Ectodermal cell (in vitro differentiated cells): ENCODE measurements around the gene CFAP91.
"Not testable (repeated sequence)": the region's sequence is repeated elsewhere in the genome, so short reads cannot be mapped to it uniquely, and the experiment has no call there.

Source experiments
- H3K27ac ChIP-seq: 2 replicates; pipeline ENCODE4 v1.7.0; 2013; ENCODE audit warnings: mild to moderate bottlenecking, low read depth, low read length; ENCODE audit not compliant: insufficient read depth, poor library complexity, severe bottlenecking
- H3K27me3 ChIP-seq: 2 replicates; pipeline ENCODE4 v1.7.0; 2013; ENCODE audit warnings: mild to moderate bottlenecking, low read length; ENCODE audit not compliant: insufficient read depth, control insufficient read depth, poor library complexity, severe bottlenecking
- H3K36me3 ChIP-seq: one replicate; pipeline ENCODE4 v1.7.0; 2013; ENCODE audit warnings: low read length; ENCODE audit not compliant: control insufficient read depth, insufficient read depth
- H3K4me1 ChIP-seq: one replicate; pipeline ENCODE4 v1.7.0; 2013; ENCODE audit warnings: low read length; ENCODE audit not compliant: control insufficient read depth, insufficient read depth
- H3K4me3 ChIP-seq: 2 replicates; pipeline ENCODE4 v1.7.0; 2013; ENCODE audit warnings: low read depth, low read length, control low read depth; ENCODE audit not compliant: insufficient read depth
- H3K9me3 ChIP-seq: 2 replicates; pipeline ENCODE4 v1.7.0; 2013; ENCODE audit warnings: mild to moderate bottlenecking, low read length, moderate library complexity; ENCODE audit not compliant: control insufficient read depth
- WGBS, 2 experiments: methylation state at CpG; one replicate each; pipeline ENCODE4 v1.1.7; 2013; ENCODE audit warnings: missing lambda C conversion rate in 2 of 2; 5-methylcytosine and 5-hydroxymethylcytosine counted together

The CFAP91 gene

GRCh38 chr3:119677641-119677934 is 25.2 kb upstream of the CFAP91 start:
- Histone ChIP-seq H3K27me3 (no peaks in the 10 kb centered on the region), H3K27ac (no peak overlapping the region), H3K4me1 (peaks cover 6% of the 10 kb centered on the region), H3K4me3 (peak overlapping the region; percentile 69), H3K9me3 (peaks cover 2% of the 10 kb centered on the region), H3K36me3 (peaks cover 12% of the 10 kb centered on the region)
- 19 to 23% methylated on average over 6 of the region's 6 CpGs for WGBS, 2 experiments

DNA sequence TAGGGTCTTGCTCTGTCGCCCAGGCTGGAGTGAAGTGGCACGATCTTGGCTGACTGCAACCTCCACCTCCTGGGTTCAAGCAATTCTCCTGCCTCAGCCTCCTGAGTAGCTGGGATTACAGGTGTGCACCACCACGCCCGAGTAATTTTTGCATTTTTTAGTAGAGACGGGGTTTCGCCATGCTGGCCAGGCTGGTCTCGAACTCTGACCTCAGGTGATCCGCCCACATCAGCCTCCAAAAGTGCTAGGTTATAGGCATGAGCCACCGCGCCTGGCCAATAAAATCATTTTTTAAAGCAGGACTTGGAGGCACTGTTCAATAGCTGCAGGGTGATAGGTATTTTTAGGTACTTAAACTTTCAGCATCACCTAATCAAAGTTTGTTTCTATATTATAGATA is 24.6 kb upstream of the CFAP91 start:
- H3K27me3 ChIP-seq, H3K27ac ChIP-seq, H3K9me3 ChIP-seq, H3K4me3 ChIP-seq, H3K4me1 ChIP-seq: not testable (repeated sequence)
- H3K36me3 ChIP-seq, result peaks cover 10% of the 10 kb centered on the region
- 94 to 96% methylated on average over 10 of the region's 10 CpGs for WGBS, 2 experiments

GRCh38 chr3:119679874-119680273 is 22.9 kb upstream of the CFAP91 start:
- Histone ChIP-seq H3K27me3 (no peaks in the 10 kb centered on the region), H3K27ac (no peak overlapping the region), H3K9me3 (peaks cover 2% of the 10 kb centered on the region), H3K36me3 (no peaks in the 10 kb centered on the region), H3K4me1 (peaks cover 6% of the 10 kb centered on the region), H3K4me3 (no peak overlapping the region)

- H3K27me3 ChIP-seq, result no peaks in the 10 kb centered on the region
- no peak overlapping the region for H3K27ac ChIP-seq
- H3K9me3 ChIP-seq, result peaks cover 2% of the 10 kb centered on the region
- H3K4me1 ChIP-seq, result peaks cover 3% of the 10 kb centered on the region
- 67 to 94% methylated on average over 1 of the region's 1 CpG for WGBS, 2 experiments
- H3K4me3 ChIP-seq, result no peak overlapping the region
- H3K36me3 ChIP-seq, result no peaks in the 10 kb centered on the region
Measured at GRCh38 chr3:119681279-119681678, 21.5 kb upstream of the CFAP91 start.

- no peak overlapping the region for H3K4me3 ChIP-seq
- 70% methylated on average over 1 of the region's 1 CpG; no CpG with 5 or more reads in 1 of the 2 experiments for WGBS, 2 experiments
- no peak overlapping the region for H3K27ac ChIP-seq
- H3K27me3 ChIP-seq, result no peaks in the 10 kb centered on the region
- no peaks in the 10 kb centered on the region for H3K9me3 ChIP-seq
- no peaks in the 10 kb centered on the region for H3K36me3 ChIP-seq
- no peaks in the 10 kb centered on the region for H3K4me1 ChIP-seq
Measured at GRCh38 chr3:119683421-119683820, 19.4 kb upstream of the CFAP91 start.

DNA sequence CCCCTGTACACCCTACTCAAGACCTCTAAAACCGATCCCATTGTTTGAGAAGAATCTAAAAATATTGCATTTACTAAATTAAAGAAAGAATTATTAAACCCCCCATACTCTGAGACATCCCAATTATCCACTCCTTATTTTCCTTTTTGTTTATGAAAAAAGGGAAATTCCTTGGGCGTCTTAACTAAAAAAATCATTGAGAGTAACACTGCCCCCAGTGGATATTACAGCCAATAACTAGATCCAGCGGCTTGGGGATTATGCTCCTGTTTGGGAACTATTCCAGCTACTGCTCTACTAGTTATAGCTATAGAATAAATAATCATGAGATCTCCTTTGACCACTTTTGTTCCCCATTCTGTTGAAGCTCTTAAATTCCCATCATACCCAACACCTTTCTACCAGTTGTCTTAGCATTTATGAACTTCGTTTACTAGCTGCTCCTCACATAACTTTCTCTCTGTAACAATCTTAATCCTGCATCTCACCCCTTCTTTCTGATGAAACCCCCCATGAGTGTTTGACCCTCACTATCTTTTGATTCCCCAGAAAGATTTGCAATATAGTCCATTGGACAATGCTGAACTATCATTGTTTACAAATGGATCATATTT is 12.7 kb upstream of the CFAP91 start:
- Histone ChIP-seq H3K4me1 (no peaks in the 10 kb centered on the region), H3K9me3 (no peaks in the 10 kb centered on the region), H3K4me3 (no peak overlapping the region), H3K27ac (no peak overlapping the region), H3K27me3 (no peaks in the 10 kb centered on the region), H3K36me3 (no peaks in the 10 kb centered on the region)
- 42 to 69% methylated on average over 3 to 4 of the region's 4 CpGs for WGBS, 2 experiments

DNA sequence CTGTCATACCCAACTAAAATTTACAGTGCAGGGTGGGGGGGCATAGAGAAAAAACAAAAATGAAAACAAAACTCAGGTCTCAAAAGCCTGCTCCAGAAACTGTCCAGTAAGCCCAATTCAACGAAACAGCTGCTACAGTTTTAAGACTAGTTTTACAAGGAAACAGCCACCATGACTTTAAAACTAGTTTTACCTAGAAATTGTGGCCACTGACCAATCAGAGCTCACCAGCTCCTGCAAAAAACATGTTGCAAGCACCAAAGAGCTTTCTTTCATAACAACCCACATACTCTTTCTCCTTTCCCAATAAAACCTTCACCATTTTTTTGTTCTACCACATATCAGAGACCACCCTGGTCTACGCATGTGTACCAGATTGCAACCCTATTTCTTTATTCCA is 7.3 kb upstream of the CFAP91 start:
- Histone ChIP-seq H3K9me3 (no peaks in the 10 kb centered on the region), H3K36me3 (no peaks in the 10 kb centered on the region), H3K27me3 (no peaks in the 10 kb centered on the region), H3K27ac (no peak overlapping the region), H3K4me1 (no peaks in the 10 kb centered on the region), H3K4me3 (no peak overlapping the region)
- WGBS, 2 experiments, result 92 to 98% methylated on average over 2 of the region's 2 CpGs

DNA sequence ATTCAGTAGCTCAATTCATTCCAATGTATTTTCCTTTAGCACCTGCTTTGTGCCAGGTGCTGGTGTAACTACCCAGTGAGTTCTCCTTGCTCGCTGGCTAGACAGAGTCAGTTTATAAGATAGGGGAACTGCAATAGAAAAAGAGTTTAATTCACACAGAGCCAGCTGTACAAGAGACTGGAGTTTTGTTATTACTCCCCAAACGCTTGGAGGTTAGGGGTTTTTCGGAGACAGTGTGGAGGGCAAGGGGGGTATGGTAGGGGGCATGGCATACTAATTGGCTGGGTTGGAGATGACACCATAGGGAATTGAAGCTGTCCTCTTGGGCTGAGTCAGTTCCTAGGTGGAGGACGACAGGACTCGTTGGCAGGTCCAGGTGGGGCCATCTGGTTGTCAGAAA is 5.4 kb upstream of the CFAP91 start:
- H3K36me3 ChIP-seq, result no peaks in the 10 kb centered on the region
- no peaks in the 10 kb centered on the region for H3K4me1 ChIP-seq
- H3K27ac ChIP-seq, result no peak overlapping the region
- H3K27me3 ChIP-seq, result no peaks in the 10 kb centered on the region
- H3K4me3 ChIP-seq, result no peak overlapping the region
- 90 to 92% methylated on average over 5 of the region's 5 CpGs for WGBS, 2 experiments
- H3K9me3 ChIP-seq, result no peaks in the 10 kb centered on the region

DNA sequence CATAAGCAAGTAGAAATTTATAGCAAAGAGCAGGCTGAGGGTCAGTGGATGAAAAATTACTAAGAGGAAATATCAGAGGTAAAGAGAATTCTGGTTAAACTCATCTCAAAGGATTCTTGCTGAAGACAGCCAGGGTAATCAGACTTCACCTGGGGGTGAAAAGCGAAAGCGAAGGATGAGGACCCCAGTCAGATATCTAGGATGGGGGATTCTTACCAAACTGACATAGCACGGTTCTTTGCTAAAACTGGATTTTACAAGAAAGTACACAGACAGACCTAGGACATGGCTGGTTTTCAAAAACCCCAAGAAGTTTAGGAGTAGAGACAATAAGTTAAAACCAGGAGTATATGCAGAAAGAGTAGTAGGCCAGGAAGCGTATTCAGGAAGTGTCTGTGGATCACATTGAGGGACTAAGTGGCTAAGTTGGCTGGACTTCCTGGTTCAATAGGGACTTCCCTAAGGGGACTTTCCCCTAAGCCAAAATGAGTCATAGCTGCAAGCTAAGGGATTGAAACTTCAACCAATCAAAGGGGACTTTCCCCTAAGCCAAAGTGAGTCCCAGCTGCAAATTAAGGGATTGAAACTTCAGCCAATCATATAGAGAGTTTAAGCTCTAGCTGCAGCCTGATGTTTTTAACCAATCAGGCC is 2.4 kb upstream of the CFAP91 start:
- peaks cover 2% of the 10 kb centered on the region for H3K4me1 ChIP-seq
- H3K36me3 ChIP-seq, result no peaks in the 10 kb centered on the region
- H3K9me3 ChIP-seq, result no peaks in the 10 kb centered on the region
- H3K4me3 ChIP-seq, result no peak overlapping the region
- WGBS, 2 experiments, result 97 to 99% methylated on average over 4 of the region's 4 CpGs
- peaks cover 6% of the 10 kb centered on the region for H3K27me3 ChIP-seq
- H3K27ac ChIP-seq, result no peak overlapping the region

GRCh38 chr3:119700920-119701734 is 1.7 kb upstream of the CFAP91 start:
- Histone ChIP-seq H3K4me1 (peaks cover 2% of the 10 kb centered on the region), H3K4me3 (no peak overlapping the region), H3K36me3 (no peaks in the 10 kb centered on the region), H3K27ac (no peak overlapping the region), H3K27me3 (peaks cover 6% of the 10 kb centered on the region), H3K9me3 (no peaks in the 10 kb centered on the region)
- WGBS, 2 experiments, result 90 to 93% methylated on average over 18 to 20 of the region's 22 CpGs
